Heart right ventricle (tissue), 16 donors: Measurements from ENCODE around the gene UBE2QL1. TPM values are rescaled to one million over a fixed set of nuclear protein-coding genes. Genes with fewer than 3 reads are reported as not detected.

Experiments used
- ATAC-seq, 8 donors: fragments of 200-7000 bp; cut with Tn5 transposase; one replicate each; pipeline ENCODE4 v1.9.1; 2020; ENCODE audit warnings: mild to moderate bottlenecking in 8 of 8, moderate library complexity in 8 of 8, moderate number of reproducible peaks in 1 of 8
- DNase-seq, 2 donors: peaks; one replicate each; pipeline ENCODE4 v3.0.0-alpha.2; 2020
- H3K27ac ChIP-seq, 10 donors: fragments of 200-600 bp; sonication (generic) in 2 of 10; one replicate each; pipeline versions ENCODE4 v1.5.0 to v1.8.0; 2020 to 2022; ENCODE audit warnings: mild to moderate bottlenecking in 3 of 10
- H3K27me3 ChIP-seq, 7 donors: fragments of 200-600 bp; one replicate each; pipeline ENCODE4 v1.8.0; 2021 to 2022; ENCODE audit warnings: mild to moderate bottlenecking in 2 of 7
- H3K36me3 ChIP-seq, 9 donors: fragments of 200-600 bp; sonication (generic) in 1 of 9; one replicate each; pipeline versions ENCODE4 v1.5.0 to v1.8.0; 2020 to 2022; ENCODE audit warnings: mild to moderate bottlenecking in 2 of 9
- H3K4me1 ChIP-seq, 9 donors: fragments of 200-600 bp; sonication (generic) in 1 of 9; one replicate each; pipeline versions ENCODE4 v1.5.0 to v1.8.0; 2020 to 2022; ENCODE audit warnings: mild to moderate bottlenecking in 4 of 9
- H3K4me3 ChIP-seq, 10 donors: fragments of 200-600 bp; sonication (generic) in 2 of 10; one replicate each; pipeline versions ENCODE4 v1.5.0 to v1.8.0; 2020 to 2022; ENCODE audit warnings: mild to moderate bottlenecking in 7 of 10, moderate library complexity in 2 of 10
- H3K9me3 ChIP-seq, 11 donors: fragments of 200-600 bp in 10 of 11; sonication (generic) in 2 of 11; one replicate each; pipeline versions ENCODE4 v1.5.0 to v1.8.0; 2013 to 2022; ENCODE audit warnings: mild to moderate bottlenecking in 2 of 11, control low read depth in 1 of 11, moderate library complexity in 1 of 11
- CTCF ChIP-seq, 9 donors: fragments of 200-600 bp; sonication (generic) in 2 of 9; IDR thresholded peaks; one replicate each; pipeline versions ENCODE4 v1.5.0 to v1.8.0; 2021 to 2022; ENCODE audit warnings: antibody characterized with exemption in 9 of 9, mild to moderate bottlenecking in 5 of 9, moderate library complexity in 1 of 9
- WGBS, 2 donors: extraction: QIAGEN DNeasy Blood & Tissue Kit; methylation state at CpG; one replicate each; pipeline ENCODE4 v1.1.7; 2013; ENCODE audit warnings: inconsistent platforms in 1 of 2; 5-methylcytosine and 5-hydroxymethylcytosine counted together
- intact Hi-C, 10 donors: fragments of 100-400 bp; cut with DNase I; formaldehyde crosslinking; loops; one replicate each; pipeline versions ENCODE4 v1.11.1 to v1.14.2; 2022
- polyA plus RNA-seq, 2 donors: library from polyadenylated mRNA; stranded (reverse); fragments of 200-250 nt; gene quantifications; one replicate each; pipeline ENCODE4 v1.2.3, GENCODE V29; 2013
- total RNA-seq, 10 donors: library from RNA; stranded (reverse); fragmentation: NEBNext Ultra II Directional in 3 of 10; extraction: Animal tissue kit (Norgen Biotek cat#: 25700) in 3 of 10; gene quantifications; one replicate each; pipeline versions ENCODE4 v1.2.1 to v1.2.4, GENCODE V29; 2021 to 2023
- donor health status: Arrhythmogenic right ventricular cardiomyopathy.
- donor health status: ischemic (EF 13 %, LVEDD 7.1; RV severe dilation, severe dysfunction).
- donor health status: healthy with polysubstance abuse.
- donor health status: DM: no; HTN: yes; CAD: no.
- donor health status: DM: no; HTN: no; CAD: no.
- donor health status: ischemic (EF 25% LVEDD 6.9; RV normal size, moderate dysfunction).
- donor health status: ischemic (EF 25% LVEDD 5.7; RV mildly dilated, moderate dysfunction).
- donor health status: healthy.
- donor health status: DM: yes; HTN: yes; CAD: no.
- donor health status: Ischemic cardiomyopathy.
- donor health status: ischemic (EF 35%, LVEDD 5.7; RV mildly dilated, moderate dysfunction).
- donor health status: nonischemic (EF 11% LVEDD 7.7; RV severe dilation, severe dysfunction).
- donor health status: DM: yes; HTN: yes; CAD: no.
- donor health status: PGD.
- donor health status: ischemic (EF 29% LVEDD 5.4; RV normal size, mild dysfunction).
- donor health status: nonischemic (EF 23%, LVEDD 6.1; RV moderate dilation, normal function).

The UBE2QL1 gene
- total and polyA plus RNA-seq, 12 donors = 8.9 to 26.3 (median 18.1) TPM

- no peak for TF ChIP-seq CTCF (IDR thresholded peaks at IDR 0.05)
- DNase-seq (no peak), ATAC-seq (no peak)
- no peak overlapping the region for H3K4me3 ChIP-seq
- intact Hi-C loops = no loop called here
- H3K36me3 ChIP-seq = no peaks in the 10 kb centered on the region
- 60 to 63% methylated on average over 5 of the region's 5 CpGs for WGBS, 2 donors
- no peaks in the 10 kb centered on the region for H3K9me3 ChIP-seq
- peaks cover 0 to 43% (median 11%) of the 10 kb centered on the region in 9 donors for H3K4me1 ChIP-seq
- H3K27ac ChIP-seq = no peak overlapping the region
- peaks cover 0 to 12% (median 0%) of the 10 kb centered on the region in 7 donors for H3K27me3 ChIP-seq
Observed at GRCh38 chr5:6459896-6460295, 11.2 kb downstream of the UBE2QL1 start.

DNA sequence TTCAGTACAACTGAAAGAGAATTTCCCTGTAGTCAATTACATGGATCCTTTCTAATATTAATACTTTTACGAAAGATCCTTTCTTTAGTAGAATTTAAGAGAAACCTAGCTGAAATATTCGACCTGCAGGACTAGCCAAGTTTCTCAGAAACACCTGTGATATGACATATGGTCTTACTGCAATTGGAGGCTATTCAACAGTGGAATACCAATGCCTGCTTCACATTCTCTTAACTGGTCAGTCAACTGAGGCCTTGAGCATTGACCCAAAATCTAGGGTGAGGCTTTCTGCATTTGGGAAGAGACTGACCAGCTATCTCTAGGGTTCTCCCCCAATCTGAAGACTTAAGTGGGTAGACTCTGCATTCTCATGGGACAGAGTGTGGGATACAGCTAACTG is 12.3 kb downstream of the UBE2QL1 start:
- Histone ChIP-seq H3K4me3 (no peak overlapping the region), H3K27ac (no peak overlapping the region), H3K36me3 (no peaks in the 10 kb centered on the region), H3K9me3 (no peaks in the 10 kb centered on the region), H3K4me1 (peaks cover 0 to 45% (median 6%) of the 10 kb centered on the region in 9 donors), H3K27me3 (peaks cover 0 to 11% (median 0%) of the 10 kb centered on the region in 7 donors)
- no peak for DNase-seq
- WGBS, 2 donors = 70 to 78% methylated on average over 2 of the region's 2 CpGs
- no peak for TF ChIP-seq CTCF (IDR thresholded peaks at IDR 0.05)
- intact Hi-C loops = no loop called here
- ATAC-seq = no peak

GRCh38 chr5:6461793-6462650 is 13.4 kb downstream of the UBE2QL1 start:
- intact Hi-C loops = no loop called here
- Histone ChIP-seq H3K4me1 (peaks cover 0 to 46% (median 7%) of the 10 kb centered on the region in 9 donors), H3K9me3 (no peaks in the 10 kb centered on the region), H3K4me3 (no peak overlapping the region), H3K36me3 (no peaks in the 10 kb centered on the region), H3K27ac (no peak overlapping the region), H3K27me3 (peaks cover 0 to 3% (median 0%) of the 10 kb centered on the region in 7 donors)
- 85 to 88% methylated on average over 17 of the region's 17 CpGs for WGBS, 2 donors
- ATAC-seq (no peak), DNase-seq (no peak)
- no peak for TF ChIP-seq CTCF (IDR thresholded peaks at IDR 0.05)

GRCh38 chr5:6462671-6463070 is 14.0 kb downstream of the UBE2QL1 start:
- no peaks in the 10 kb centered on the region for H3K9me3 ChIP-seq
- intact Hi-C loops = no loop called here
- H3K4me3 ChIP-seq = no peak overlapping the region
- WGBS, 2 donors = 88% methylated on average over 7 of the region's 7 CpGs
- no peaks in the 10 kb centered on the region for H3K36me3 ChIP-seq
- H3K27ac ChIP-seq = no peak overlapping the region
- DNase-seq (no peak), ATAC-seq (no peak)
- TF ChIP-seq CTCF (IDR thresholded peaks at IDR 0.05) = no peak
- H3K4me1 ChIP-seq = peaks cover 0 to 53% (median 6%) of the 10 kb centered on the region in 9 donors
- H3K27me3 ChIP-seq = peaks cover 0 to under 1% (median 0%) of the 10 kb centered on the region in 7 donors
